HCT116 (cell line): Measurements from ENCODE around the gene NFASC. TPM values are rescaled to one million over a fixed set of nuclear protein-coding genes. Genes with fewer than 3 reads are reported as not detected.

Experiments
- ATAC-seq: fragments of 200-7000 bp; cut with Tn5 transposase; 2 replicates; pipeline ENCODE4 v1.9.1; 2020; ENCODE audit warnings: mild to moderate bottlenecking, moderate library complexity
- BruUV-seq: library from RNA; stranded (reverse); fragments of 400-500 nt; replicated peaks from 2 replicates; lab custom pipeline; 2021; lab: Mats Ljungman, UMichigan
- CTCF ChIA-PET: fragments of 300-600 bp; sonication (Branson Sonifier 250); formaldehyde crosslinking; loops from one replicate; lab custom pipeline; 2021; ENCODE audit warnings: antibody characterized with exemption; lab: Charles Lee
- POLR2A ChIA-PET: fragments of 300-600, 350-600 bp; sonication (Branson Sonifier 250); formaldehyde crosslinking; loops from one replicate; lab custom pipeline; 2021; ENCODE audit warnings: antibody characterized with exemption; lab: Charles Lee
- RAD21 ChIA-PET, 2 experiments: fragments of 300-600 bp; sonication (Branson Sonifier 250); formaldehyde crosslinking; loops; one replicate each; lab custom pipeline; 2023; ENCODE audit warnings: low total read pairs in 2 of 2; ENCODE audit not compliant: uncharacterized antibody in 2 of 2, unreplicated experiment in 2 of 2, low non-redundant PET in 1 of 2; lab: Charles Lee
- DNase-seq: peaks from one replicate; pipeline ENCODE4 v3.0.0-alpha.2; 2010; ENCODE audit warnings: low read depth, low spot score
- H2AFZ ChIP-seq: fragments of 200-600 bp; shearing (Covaris generic), sonication (generic); 2 replicates; pipeline ENCODE4 v1.6.1; 2017; ENCODE audit warnings: low read depth, mixed run types, mixed read lengths, antibody characterized with exemption, low read length; ENCODE audit not compliant: poor library complexity, severe bottlenecking
- H3K27ac ChIP-seq: 2 replicates; pipeline ENCODE4 v1.5.1; 2012; ENCODE audit warnings: low read depth, low read length
- H3K27me3 ChIP-seq: fragments of 200-600 bp; sonication (generic); 2 replicates; pipeline ENCODE4 v1.6.1; 2016; ENCODE audit warnings: mixed run types, low read length, mixed read lengths; ENCODE audit not compliant: insufficient read depth
- H3K36me3 ChIP-seq, 2 experiments: fragments of 200-500 bp in 1 of 2; fragments of 200-600 bp in 1 of 2; sonication (Bioruptor generic) in 1 of 2; sonication (generic) in 1 of 2; 2 replicates each; pipeline versions ENCODE4 v1.5.1 to v1.6.1; 2014 to 2016; ENCODE audit warnings: low read length in 2 of 2, inconsistent platforms in 1 of 2, mixed read lengths in 1 of 2, mixed run types in 1 of 2; ENCODE audit not compliant: insufficient read depth in 2 of 2, control insufficient read depth in 1 of 2
- H3K4me1 ChIP-seq, 2 experiments: fragments of 200-600 bp in 1 of 2; sonication (generic) in 1 of 2; 2 replicates each; pipeline versions ENCODE4 v1.5.1 to v1.6.1; 2012 to 2017; ENCODE audit warnings: low read length in 2 of 2, inconsistent platforms in 1 of 2, mild to moderate bottlenecking in 1 of 2, mixed read lengths in 1 of 2, mixed run types in 1 of 2, moderate library complexity in 1 of 2; ENCODE audit not compliant: insufficient read depth in 2 of 2, control insufficient read depth in 1 of 2
- H3K4me2 ChIP-seq: fragments of 200-600 bp; sonication (generic); 2 replicates; pipeline ENCODE4 v1.6.1; 2017; ENCODE audit warnings: mixed run types, low read length, mixed read lengths
- H3K4me3 ChIP-seq, 2 experiments: fragments of 200-600 bp in 1 of 2; sonication (generic) in 1 of 2; replicated peaks in 1 of 2; 2 replicates each; pipeline ENCODE4 v1.5.1; 2011 to 2016; ENCODE audit warnings: low read length in 2 of 2, control low read depth in 1 of 2, low read depth in 1 of 2, mild to moderate bottlenecking in 1 of 2, mixed read lengths in 1 of 2, mixed run types in 1 of 2
- H3K79me2 ChIP-seq: fragments of 200-600 bp; sonication (generic); 2 replicates; pipeline ENCODE4 v1.6.1; 2017; ENCODE audit warnings: mild to moderate bottlenecking, mixed run types, low read length, moderate library complexity, mixed read lengths; ENCODE audit not compliant: insufficient read depth
- H3K9ac ChIP-seq: fragments of 200-600 bp; sonication (generic); 2 replicates; pipeline ENCODE4 v1.6.1; 2016; ENCODE audit warnings: low read length, mixed read lengths
- H3K9me2 ChIP-seq: fragments of 200-600 bp; sonication (generic), shearing (Covaris generic); 2 replicates; pipeline ENCODE4 v1.6.1; 2017; ENCODE audit warnings: mixed run types, mild to moderate bottlenecking, moderate library complexity; ENCODE audit not compliant: insufficient read depth
- H3K9me3 ChIP-seq, 2 experiments: fragments of 200-500 bp in 1 of 2; fragments of 200-600 bp in 1 of 2; sonication (Bioruptor generic) in 1 of 2; sonication (generic) in 1 of 2; 2 replicates each; pipeline ENCODE4 v1.6.1; 2014 to 2017; ENCODE audit warnings: low read length in 2 of 2, mixed read lengths in 2 of 2, inconsistent platforms in 1 of 2, low read depth in 1 of 2, mild to moderate bottlenecking in 1 of 2, mixed run types in 1 of 2, moderate library complexity in 1 of 2; ENCODE audit not compliant: control insufficient read depth in 1 of 2, insufficient read depth in 1 of 2
- H4K20me1 ChIP-seq: fragments of 200-600 bp; sonication (generic), shearing (Covaris generic); 2 replicates; pipeline ENCODE4 v1.6.1; 2017; ENCODE audit warnings: mixed run types, mild to moderate bottlenecking, moderate library complexity; ENCODE audit not compliant: insufficient read depth
- CBX3 ChIP-seq: IDR thresholded peaks from 2 replicates; pipeline ENCODE4 v1.6.1; 2012; ENCODE audit warnings: low read depth
- CEBPB ChIP-seq: IDR thresholded peaks from 2 replicates; pipeline ENCODE4 v1.6.1; 2012; ENCODE audit warnings: low read depth
- EGR1 ChIP-seq: IDR thresholded peaks from 2 replicates; pipeline ENCODE4 v1.6.1; 2012; ENCODE audit warnings: low read depth
- ELF1 ChIP-seq: IDR thresholded peaks from 2 replicates; pipeline ENCODE4 v1.6.1; 2012; ENCODE audit warnings: low read depth, borderline replicate concordance
- EZH2 ChIP-seq: fragments of 200-600 bp; sonication (generic); IDR thresholded peaks from 2 replicates; pipeline ENCODE4 v1.6.1; 2017; ENCODE audit warnings: antibody characterized with exemption, mixed run types
- EZH2phosphoT487 ChIP-seq: fragments of 200-600 bp; IDR thresholded peaks from 2 replicates; pipeline ENCODE4 v1.6.1; 2018; ENCODE audit warnings: antibody characterized with exemption, borderline replicate concordance
- FOSL1 ChIP-seq: IDR thresholded peaks from 2 replicates; pipeline ENCODE4 v1.6.1; 2012; ENCODE audit warnings: low read depth
- JUND ChIP-seq: IDR thresholded peaks from 2 replicates; pipeline ENCODE4 v1.6.1; 2012
- MAX ChIP-seq: IDR thresholded peaks from 2 replicates; pipeline ENCODE4 v1.6.1; 2012
- POLR2A ChIP-seq: IDR thresholded peaks from 2 replicates; pipeline ENCODE4 v1.7.0; 2011; ENCODE audit warnings: borderline replicate concordance; ENCODE audit not compliant: insufficient read depth, insufficient read length; ENCODE audit errors: extremely low read depth
- POLR2AphosphoS5 ChIP-seq: IDR thresholded peaks from 2 replicates; pipeline ENCODE4 v1.6.1; 2011; ENCODE audit warnings: mild to moderate bottlenecking, low read depth, low read length, moderate library complexity
- RAD21 ChIP-seq: IDR thresholded peaks from 2 replicates; pipeline ENCODE4 v1.6.1; 2012; ENCODE audit warnings: low read depth, mild to moderate bottlenecking
- SIN3A ChIP-seq: IDR thresholded peaks from 2 replicates; pipeline ENCODE4 v1.6.1; 2012; ENCODE audit warnings: low read depth
- SP1 ChIP-seq: IDR thresholded peaks from 2 replicates; pipeline ENCODE4 v1.6.1; 2012; ENCODE audit warnings: low read depth
- SRF ChIP-seq: IDR thresholded peaks from 2 replicates; pipeline ENCODE4 v1.6.1; 2012; ENCODE audit warnings: low read depth
- YY1 ChIP-seq: IDR thresholded peaks from 2 replicates; pipeline ENCODE4 v1.6.1; 2011; ENCODE audit warnings: low read length, low read depth, moderate library complexity, mild to moderate bottlenecking; ENCODE audit not compliant: insufficient replicate concordance; ENCODE audit errors: extremely low read depth
- ZFX ChIP-seq: fragments of 450-650 bp; IDR thresholded peaks from 2 replicates; pipeline ENCODE4 v1.6.1; 2017
- ZNF274 ChIP-seq: fragments of 200-500 bp; sonication (Bioruptor generic); IDR thresholded peaks from 2 replicates; pipeline ENCODE4 v1.6.1; 2014; ENCODE audit warnings: mild to moderate bottlenecking, low read depth, low read length, inconsistent platforms
- intact Hi-C: fragments of 100-400 bp; cut with micrococcal nuclease; formaldehyde crosslinking; loops from 2 replicates; pipeline ENCODE4 v1.10.0; 2022
- total RNA-seq: library from RNA; stranded (reverse); gene quantifications from one replicate; pipeline ENCODE4 v1.2.1, GENCODE V29; 2021; ENCODE audit not compliant: unreplicated experiment
- TF ChIP-seq, protein P1 (sequence below): IDR thresholded peaks from 2 replicates; pipeline ENCODE4 v1.6.1; 2012; ENCODE audit warnings: low read depth
- TF ChIP-seq, protein P2 (sequence below), 3 experiments: fragments of 200-600 bp in 1 of 3; sonication (generic) in 1 of 3; IDR thresholded peaks in 2 of 3; conservative IDR thresholded peaks in 1 of 3; 2 replicates each; pipeline ENCODE4 v1.5.1; 2012 to 2017; ENCODE audit warnings: low read depth in 2 of 3, low read length in 2 of 3, antibody characterized with exemption in 1 of 3, borderline replicate concordance in 1 of 3, control low read depth in 1 of 3, mild to moderate bottlenecking in 1 of 3, mixed read lengths in 1 of 3, mixed run types in 1 of 3, moderate library complexity in 1 of 3; ENCODE audit not compliant: insufficient read depth in 1 of 3

Gene NFASC
- total RNA-seq, 1 experiment from 2014 or later = 0.57 TPM

- no peak overlapping the region for H3K4me2 ChIP-seq
- intact Hi-C loops = no loop called here
- ChIA-PET CTCF (interaction anchor here (1.8 kb wide), 1 partner anchor 8 kb away, joined by 4 read pairs; no protein-coding TSS in a partner anchor), POLR2A (no interaction called here), RAD21 (no interaction called here)
- TF ChIP-seq SRF = no peak
- no peak for TF ChIP-seq FOSL1
- TF ChIP-seq, protein P1, sequence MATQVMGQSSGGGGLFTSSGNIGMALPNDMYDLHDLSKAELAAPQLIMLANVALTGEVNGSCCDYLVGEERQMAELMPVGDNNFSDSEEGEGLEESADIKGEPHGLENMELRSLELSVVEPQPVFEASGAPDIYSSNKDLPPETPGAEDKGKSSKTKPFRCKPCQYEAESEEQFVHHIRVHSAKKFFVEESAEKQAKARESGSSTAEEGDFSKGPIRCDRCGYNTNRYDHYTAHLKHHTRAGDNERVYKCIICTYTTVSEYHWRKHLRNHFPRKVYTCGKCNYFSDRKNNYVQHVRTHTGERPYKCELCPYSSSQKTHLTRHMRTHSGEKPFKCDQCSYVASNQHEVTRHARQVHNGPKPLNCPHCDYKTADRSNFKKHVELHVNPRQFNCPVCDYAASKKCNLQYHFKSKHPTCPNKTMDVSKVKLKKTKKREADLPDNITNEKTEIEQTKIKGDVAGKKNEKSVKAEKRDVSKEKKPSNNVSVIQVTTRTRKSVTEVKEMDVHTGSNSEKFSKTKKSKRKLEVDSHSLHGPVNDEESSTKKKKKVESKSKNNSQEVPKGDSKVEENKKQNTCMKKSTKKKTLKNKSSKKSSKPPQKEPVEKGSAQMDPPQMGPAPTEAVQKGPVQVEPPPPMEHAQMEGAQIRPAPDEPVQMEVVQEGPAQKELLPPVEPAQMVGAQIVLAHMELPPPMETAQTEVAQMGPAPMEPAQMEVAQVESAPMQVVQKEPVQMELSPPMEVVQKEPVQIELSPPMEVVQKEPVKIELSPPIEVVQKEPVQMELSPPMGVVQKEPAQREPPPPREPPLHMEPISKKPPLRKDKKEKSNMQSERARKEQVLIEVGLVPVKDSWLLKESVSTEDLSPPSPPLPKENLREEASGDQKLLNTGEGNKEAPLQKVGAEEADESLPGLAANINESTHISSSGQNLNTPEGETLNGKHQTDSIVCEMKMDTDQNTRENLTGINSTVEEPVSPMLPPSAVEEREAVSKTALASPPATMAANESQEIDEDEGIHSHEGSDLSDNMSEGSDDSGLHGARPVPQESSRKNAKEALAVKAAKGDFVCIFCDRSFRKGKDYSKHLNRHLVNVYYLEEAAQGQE = no peak
- TF ChIP-seq POLR2AphosphoS5 = no peak
- no peak for TF ChIP-seq ZFX
- no peak for TF ChIP-seq ELF1
- TF ChIP-seq, protein P2, sequence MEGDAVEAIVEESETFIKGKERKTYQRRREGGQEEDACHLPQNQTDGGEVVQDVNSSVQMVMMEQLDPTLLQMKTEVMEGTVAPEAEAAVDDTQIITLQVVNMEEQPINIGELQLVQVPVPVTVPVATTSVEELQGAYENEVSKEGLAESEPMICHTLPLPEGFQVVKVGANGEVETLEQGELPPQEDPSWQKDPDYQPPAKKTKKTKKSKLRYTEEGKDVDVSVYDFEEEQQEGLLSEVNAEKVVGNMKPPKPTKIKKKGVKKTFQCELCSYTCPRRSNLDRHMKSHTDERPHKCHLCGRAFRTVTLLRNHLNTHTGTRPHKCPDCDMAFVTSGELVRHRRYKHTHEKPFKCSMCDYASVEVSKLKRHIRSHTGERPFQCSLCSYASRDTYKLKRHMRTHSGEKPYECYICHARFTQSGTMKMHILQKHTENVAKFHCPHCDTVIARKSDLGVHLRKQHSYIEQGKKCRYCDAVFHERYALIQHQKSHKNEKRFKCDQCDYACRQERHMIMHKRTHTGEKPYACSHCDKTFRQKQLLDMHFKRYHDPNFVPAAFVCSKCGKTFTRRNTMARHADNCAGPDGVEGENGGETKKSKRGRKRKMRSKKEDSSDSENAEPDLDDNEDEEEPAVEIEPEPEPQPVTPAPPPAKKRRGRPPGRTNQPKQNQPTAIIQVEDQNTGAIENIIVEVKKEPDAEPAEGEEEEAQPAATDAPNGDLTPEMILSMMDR (IDR thresholded peaks at IDR 0.05 in 2 of 3, conservative IDR thresholded peaks at IDR 0.05 in 1 of 3; ENCODE audit: borderline replicate concordance in 1 of 3, insufficient read depth in 1 of 3, low read depth in 2 of 3, low read length in 2 of 3) = no peak
- TF ChIP-seq RAD21 = no peak
- no peak for TF ChIP-seq CBX3
- no peak for TF ChIP-seq EZH2phosphoT487
- TF ChIP-seq CEBPB = no peak
- TF ChIP-seq SP1 = no peak
- TF ChIP-seq MAX = no peak
- TF ChIP-seq JUND = no peak
- TF ChIP-seq ZNF274 = no peak
- no peak for TF ChIP-seq EGR1
- TF ChIP-seq YY1 = no peak
- no peak for TF ChIP-seq EZH2
- TF ChIP-seq POLR2A = no peak
- TF ChIP-seq SIN3A = no peak
- no peak overlapping the region for H3K4me3 ChIP-seq
- H3K9me3 ChIP-seq = no peaks in the 10 kb centered on the region
- no peaks in the 10 kb centered on the region for H3K27me3 ChIP-seq
- H3K36me3 ChIP-seq = no peaks in the 10 kb centered on the region
- ATAC-seq (no peak), DNase-seq (no peak)
- H3K4me1 ChIP-seq = no peaks in the 10 kb centered on the region
- no TSS peak for BruUV-seq
- no peaks in the 10 kb centered on the region for H4K20me1 ChIP-seq
- no peak overlapping the region for H3K9ac ChIP-seq
- no peaks in the 10 kb centered on the region for H3K9me2 ChIP-seq
- no peak overlapping the region for H3K27ac ChIP-seq
- H3K79me2 ChIP-seq = no peaks in the 10 kb centered on the region
- H2AFZ ChIP-seq = no peak overlapping the region
These were observed 126.3 kb downstream of the NFASC start for GRCh38 chr1:204996981-204997380.
